Thoracic aorta (tissue), 2 donors: ENCODE results near the gene C3orf22. TPM values are rescaled to one million over a fixed set of nuclear protein-coding genes. Genes with fewer than 3 reads are reported as not detected.

Experiments
- ATAC-seq: fragments of 150-250 bp; one replicate; pipeline ENCODE4 v1.8.0; 2017; ENCODE audit warnings: low read depth; ENCODE audit not compliant: insufficient number of reproducible peaks, low FRiP score
- DNase-seq: peaks from one replicate; pipeline ENCODE4 v3.0.0-alpha.2; 2020; ENCODE audit warnings: low spot score
- H3K27ac ChIP-seq, 2 donors: fragments of 200-600 bp; sonication (generic); 1 replicate in 1 of 2; 2 replicates in 1 of 2; pipeline ENCODE4 v1.5.1; 2016; ENCODE audit warnings: mild to moderate bottlenecking in 2 of 2, moderate library complexity in 2 of 2
- H3K27me3 ChIP-seq: fragments of 200-600 bp; sonication (generic); replicated peaks from 2 replicates; pipeline ENCODE4 v1.6.0; 2016; ENCODE audit warnings: mild to moderate bottlenecking; ENCODE audit not compliant: insufficient read depth
- H3K36me3 ChIP-seq: fragments of 200-600 bp; sonication (generic); one replicate; pipeline ENCODE4 v1.5.1; 2016
- H3K4me1 ChIP-seq, 2 donors: fragments of 200-600 bp; sonication (generic); 1 replicate in 1 of 2; 2 replicates in 1 of 2; pipeline versions ENCODE4 v1.5.1 to v1.6.0; 2016; ENCODE audit warnings: low read depth in 2 of 2, mild to moderate bottlenecking in 1 of 2; ENCODE audit not compliant: control insufficient read depth in 1 of 2
- H3K4me3 ChIP-seq: fragments of 200-600 bp; sonication (generic); 2 replicates; pipeline ENCODE4 v1.5.1; 2016; ENCODE audit warnings: mild to moderate bottlenecking
- H3K9me3 ChIP-seq: fragments of 200-600 bp; sonication (generic); 2 replicates; pipeline ENCODE4 v1.5.1; 2016
- CTCF ChIP-seq: fragments of 200-600 bp; sonication (generic); IDR thresholded peaks from one replicate; pipeline ENCODE4 v1.5.1; 2019; ENCODE audit warnings: antibody characterized with exemption
- total RNA-seq, 2 donors: library from RNA; depleted of rRNA; stranded (reverse); fragments of >200 nt; gene quantifications; one replicate each; pipeline versions ENCODE4 v1.1.0 to v1.2.3, GENCODE V29; 2016

Gene C3orf22
- total RNA-seq, 2 donors from 2014 or later: not detected

GRCh38 chr3:126544596-126545281 is 14.0 kb downstream of the C3orf22 start:
- DNase-seq: no peak
- Histone ChIP-seq H3K36me3 (no peaks in the 10 kb centered on the region), H3K4me1 (peaks cover 3 to 17% of the 10 kb centered on the region in 2 donors), H3K4me3 (no peak overlapping the region), H3K9me3 (no peaks in the 10 kb centered on the region), H3K27me3 (no peaks in the 10 kb centered on the region), H3K27ac (no peak overlapping the region)
- no peak for ATAC-seq
- TF ChIP-seq CTCF: no peak

- Histone ChIP-seq H3K9me3 (no peaks in the 10 kb centered on the region), H3K27me3 (no peaks in the 10 kb centered on the region), H3K4me1 (peaks cover 3 to 17% of the 10 kb centered on the region in 2 donors), H3K27ac (no peak overlapping the region), H3K4me3 (no peak overlapping the region), H3K36me3 (no peaks in the 10 kb centered on the region)
- TF ChIP-seq CTCF: no peak
- ATAC-seq (no peak), DNase-seq (no peak)
These were observed 15.2 kb downstream of the C3orf22 start for GRCh38 chr3:126543457-126544061.

GRCh38 chr3:126542340-126543241 is 16.1 kb downstream of the C3orf22 start:
- no peak overlapping the region for H3K27ac ChIP-seq
- H3K4me3 ChIP-seq: no peak overlapping the region
- H3K27me3 ChIP-seq: no peaks in the 10 kb centered on the region
- peaks cover 3 to 17% of the 10 kb centered on the region in 2 donors for H3K4me1 ChIP-seq
- DNase-seq (no peak), ATAC-seq (no peak)
- no peaks in the 10 kb centered on the region for H3K36me3 ChIP-seq
- H3K9me3 ChIP-seq: no peaks in the 10 kb centered on the region
- no peak for TF ChIP-seq CTCF

- DNase-seq (no peak), ATAC-seq (no peak)
- Histone ChIP-seq H3K9me3 (no peaks in the 10 kb centered on the region), H3K27ac (no peak overlapping the region), H3K27me3 (no peaks in the 10 kb centered on the region), H3K4me3 (no peak overlapping the region), H3K4me1 (peaks cover 3 to 17% of the 10 kb centered on the region in 2 donors), H3K36me3 (no peaks in the 10 kb centered on the region)
- TF ChIP-seq CTCF: no peak
These were observed 16.9 kb downstream of the C3orf22 start for GRCh38 chr3:126541628-126542339.
